HK-2 (cell line): ENCODE results near the gene FCSK.
A peak's percentile ranks its signal among the peaks of the same experiment; 100 is the strongest.

Source experiments
- DNase-seq: peaks from one replicate; pipeline ENCODE4 v3.0.0-alpha.2; 2018; ENCODE audit not compliant: unreplicated experiment

Gene FCSK

DNA sequence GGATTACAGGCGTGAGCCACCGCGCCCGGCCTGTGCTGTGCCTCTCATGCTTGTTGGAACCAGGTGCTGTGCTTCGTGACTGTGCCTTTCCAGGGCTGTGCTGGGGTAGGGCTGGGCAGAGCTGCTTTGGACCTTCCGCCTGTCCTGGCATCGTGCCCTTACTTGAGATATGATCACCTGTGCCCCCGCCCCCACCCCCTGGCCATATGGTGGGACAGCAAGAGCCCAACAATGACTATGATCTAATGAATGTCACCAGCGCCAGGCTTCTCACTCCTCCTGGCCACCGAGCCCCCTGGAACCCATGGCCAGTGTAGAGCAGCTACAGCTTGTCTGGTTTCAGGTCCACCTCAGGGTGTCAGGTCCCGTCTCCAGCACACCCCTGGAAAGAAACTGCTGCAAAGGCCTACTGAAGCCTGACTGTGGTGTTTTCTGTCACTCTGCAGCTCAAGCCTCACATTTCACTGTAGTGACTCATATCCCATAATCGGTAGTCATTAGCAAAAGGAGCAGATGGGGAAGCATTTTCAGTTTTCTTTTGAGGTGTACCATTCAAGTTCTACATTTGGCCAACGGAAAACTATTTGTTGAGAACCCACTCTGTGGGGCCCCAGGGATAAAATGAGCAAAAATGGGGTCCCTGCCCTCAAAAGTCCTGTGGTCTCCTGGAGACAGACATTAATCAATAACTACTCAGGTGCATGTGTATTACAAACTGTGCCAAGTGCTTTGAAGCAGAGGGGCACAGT lies 22.1 kb downstream of the FCSK start:
- peak; percentile 64 for DNase-seq

- no peak for DNase-seq
Observed at GRCh38 chr16:70478169-70478568, 23.8 kb downstream of the FCSK start.

DNA sequence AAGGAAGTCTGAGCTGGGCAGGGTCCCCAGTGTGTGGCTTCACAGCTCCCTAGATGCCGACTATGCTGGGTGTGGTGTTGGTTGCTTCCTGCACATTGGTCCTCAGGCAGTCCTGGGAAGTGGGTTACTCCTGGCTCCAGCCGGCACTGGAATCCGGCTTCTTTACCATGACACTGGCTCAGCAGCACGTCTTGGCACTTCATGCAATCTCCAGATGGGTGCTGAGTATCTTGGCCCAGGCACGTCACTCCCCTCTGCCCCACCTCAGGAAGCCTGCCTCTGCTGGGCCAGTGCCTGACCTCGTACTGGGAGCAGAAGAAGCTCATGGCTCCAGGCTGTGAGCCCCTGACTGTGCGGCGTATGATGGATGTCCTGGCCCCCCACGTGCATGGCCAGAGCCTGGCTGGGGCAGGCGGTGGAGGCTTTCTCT lies 24.5 kb downstream of the FCSK start:
- DNase-seq = no peak

GRCh38 chr16:70480127-70481105 lies 26.0 kb downstream of the FCSK start:
- DNase-seq = no peak

DNA sequence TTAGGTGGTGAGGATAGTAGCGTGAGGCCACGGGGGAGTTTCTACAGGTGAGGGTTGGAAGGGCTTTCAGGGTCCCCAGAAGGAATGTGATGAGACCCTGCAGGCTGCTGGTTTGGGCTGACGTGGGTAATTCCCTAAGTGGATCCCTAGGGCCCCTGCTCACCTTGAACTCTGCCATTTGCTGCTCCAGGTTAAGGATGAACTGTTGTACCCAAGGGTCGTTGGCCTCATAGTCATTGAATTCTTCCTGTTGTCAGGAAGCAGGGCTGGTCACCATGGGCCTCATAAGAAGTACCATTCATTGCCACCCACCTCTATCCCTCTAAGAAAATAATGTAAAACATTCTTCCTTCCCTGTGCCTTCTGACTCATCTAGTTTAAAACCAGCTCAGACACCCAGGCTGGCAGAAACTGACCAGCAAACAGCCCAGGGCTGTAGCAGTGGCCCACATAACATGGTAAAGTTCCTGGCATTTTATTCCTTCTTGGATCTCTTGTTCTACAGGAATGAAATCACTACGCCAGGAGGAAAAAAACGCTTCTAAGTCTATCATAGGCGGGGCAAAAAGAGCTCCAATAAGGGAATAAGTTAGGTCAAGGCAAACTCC lies 27.6 kb downstream of the FCSK start:
- DNase-seq = no peak

GRCh38 chr16:70482624-70483023 lies 28.2 kb downstream of the FCSK start:
- DNase-seq = no peak

GRCh38 chr16:70483426-70483825 lies 29.0 kb downstream of the FCSK start:
- DNase-seq = no peak

DNA sequence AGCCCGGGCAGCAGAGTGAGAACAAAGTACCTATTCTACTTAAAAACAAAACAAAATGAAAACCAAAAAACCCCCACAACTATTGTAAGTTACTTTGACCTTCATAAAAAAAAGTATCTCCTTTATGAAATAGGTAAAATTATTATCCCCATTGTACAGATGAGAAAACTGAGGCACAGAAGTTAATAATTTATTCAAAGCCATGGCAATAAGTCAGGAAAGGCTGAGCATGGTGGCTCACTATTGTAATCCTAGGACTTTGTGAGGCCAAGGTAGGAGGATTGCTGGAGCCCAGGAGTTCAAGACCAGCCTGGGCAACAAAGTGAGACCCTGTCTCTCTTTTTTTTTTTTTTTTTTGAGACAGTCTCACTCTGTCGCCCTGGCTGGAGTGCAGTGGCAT lies 30.5 kb downstream of the FCSK start:
- DNase-seq = no peak

GRCh38 chr16:70490261-70490660 lies 35.9 kb downstream of the FCSK start:
- DNase-seq = no peak

DNA sequence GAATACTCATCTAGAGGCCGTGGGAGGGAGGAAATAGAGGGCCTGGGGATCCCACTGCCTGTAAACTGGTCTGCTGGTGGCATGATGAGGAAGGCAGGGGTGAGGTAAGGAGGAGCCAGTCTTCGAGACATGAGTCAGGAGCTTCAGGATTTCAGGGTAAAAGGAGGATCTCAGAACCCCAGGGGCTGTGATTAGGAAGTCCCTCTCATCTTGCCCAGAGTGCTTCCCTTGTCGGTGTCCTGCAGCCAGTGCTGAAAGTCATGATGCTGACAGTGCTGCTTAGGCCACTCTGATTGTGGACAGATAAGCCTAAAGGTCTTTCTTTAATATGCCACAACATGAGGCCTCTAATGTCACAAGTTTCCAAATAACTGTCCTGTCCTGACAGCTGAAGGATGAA lies 39.4 kb downstream of the FCSK start:
- no peak for DNase-seq

- no peak for DNase-seq
Observed at GRCh38 chr16:70494202-70494770, 39.9 kb downstream of the FCSK start.

GRCh38 chr16:70494777-70495176 lies 40.4 kb downstream of the FCSK start:
- no peak for DNase-seq

GRCh38 chr16:70495425-70496182 lies 41.2 kb downstream of the FCSK start:
- DNase-seq = no peak

GRCh38 chr16:70496513-70496912 lies 42.1 kb downstream of the FCSK start:
- no peak for DNase-seq

- no peak for DNase-seq
Observed at GRCh38 chr16:70508752-70509151, 54.4 kb downstream of the FCSK start.

GRCh38 chr16:70510216-70510615 lies 55.8 kb downstream of the FCSK start:
- DNase-seq = no peak

- DNase-seq = no peak
Observed at GRCh38 chr16:70511833-70512232, 57.4 kb downstream of the FCSK start.

GRCh38 chr16:70512456-70512855 lies 58.1 kb downstream of the FCSK start:
- peak; percentile 26 for DNase-seq

- DNase-seq = no peak
Observed at GRCh38 chr16:70520612-70521297, 66.4 kb downstream of the FCSK start.

GRCh38 chr16:70522216-70523075 lies 68.1 kb downstream of the FCSK start:
- DNase-seq = no peak
